Stimulated activated CD4-positive, alpha-beta T cell treated with anti-CD3 and anti-CD28 coated beads, Interleukin-15, amount 100 ng/mL, for 48 hours (primary cell): ENCODE data around the gene CACNA1B.
A peak's percentile ranks its signal among the peaks of the same experiment; 100 is the strongest.
"Not testable (repeated sequence)": the region's sequence is repeated elsewhere in the genome, so short reads cannot be mapped to it uniquely, and the experiment has no call there.

Source experiments
- DNase-seq, 2 donors: peaks; one replicate each; pipeline ENCODE4 v3.0.0-alpha.2; 2020; ENCODE audit warnings: low read depth in 2 of 2

Gene CACNA1B

DNA sequence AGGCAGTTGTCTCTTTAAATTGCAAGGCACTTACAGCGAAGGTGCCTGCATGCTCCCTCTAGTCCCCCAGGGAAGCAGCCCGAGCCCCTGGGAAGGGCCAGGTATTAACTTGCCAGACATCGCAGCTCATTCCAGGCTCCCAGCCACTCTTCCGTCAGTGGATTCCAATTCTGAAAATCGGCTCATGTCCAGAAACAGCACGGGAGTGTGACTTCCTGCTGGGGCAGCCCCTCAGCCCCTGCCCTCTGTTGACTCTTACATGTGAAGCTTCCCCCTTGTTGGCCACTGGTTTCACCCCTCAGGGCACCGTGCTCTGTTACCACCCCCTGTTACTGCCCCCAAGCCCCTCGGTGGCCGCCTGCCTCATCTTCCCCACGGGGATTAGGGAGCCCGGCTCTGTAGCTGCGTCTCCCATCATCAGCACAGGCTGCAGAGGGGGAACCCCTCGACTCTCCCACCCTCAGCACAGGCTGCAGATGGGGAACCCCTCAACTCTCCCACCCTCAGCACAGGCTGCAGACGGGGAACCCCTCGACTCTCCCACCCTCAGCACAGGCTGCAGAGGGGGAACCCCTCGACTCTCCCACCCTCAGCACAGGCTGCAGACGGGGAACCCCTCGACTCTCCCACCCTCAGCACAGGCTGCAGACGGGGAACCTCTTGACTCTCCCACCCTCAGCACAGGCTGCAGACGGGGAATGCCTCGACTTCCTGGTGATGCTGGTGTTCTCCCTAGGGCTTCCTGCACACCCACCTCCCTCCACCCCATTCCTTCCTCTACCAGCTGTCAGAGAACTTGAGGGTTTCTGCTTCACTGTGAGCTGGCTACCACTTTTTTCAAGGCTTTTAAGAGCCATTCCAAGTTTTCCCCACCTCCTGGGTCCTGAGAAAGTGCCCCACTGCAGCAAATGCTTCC lies 11.1 kb upstream of the CACNA1B start:
- DNase-seq = no peak

DNA sequence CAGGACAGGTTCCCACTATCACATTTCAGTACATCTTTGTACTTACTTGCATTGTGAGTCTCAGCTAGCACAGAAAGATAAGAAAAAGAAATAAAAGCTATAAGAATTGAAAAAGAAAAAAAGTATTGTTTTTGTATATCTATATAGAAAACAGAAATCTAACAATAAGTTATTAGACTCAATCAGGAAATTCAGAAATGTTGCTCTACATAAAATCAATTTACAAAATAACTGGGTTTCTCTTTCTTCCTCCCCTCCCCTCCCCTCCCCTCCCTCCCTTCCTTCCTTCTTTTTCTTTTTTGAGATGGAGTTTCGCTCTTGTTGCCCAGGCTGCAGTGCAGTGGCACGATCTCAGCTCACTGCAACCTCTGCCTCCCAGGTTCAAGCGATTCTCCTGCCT lies 7.2 kb upstream of the CACNA1B start:
- DNase-seq = no peak

DNA sequence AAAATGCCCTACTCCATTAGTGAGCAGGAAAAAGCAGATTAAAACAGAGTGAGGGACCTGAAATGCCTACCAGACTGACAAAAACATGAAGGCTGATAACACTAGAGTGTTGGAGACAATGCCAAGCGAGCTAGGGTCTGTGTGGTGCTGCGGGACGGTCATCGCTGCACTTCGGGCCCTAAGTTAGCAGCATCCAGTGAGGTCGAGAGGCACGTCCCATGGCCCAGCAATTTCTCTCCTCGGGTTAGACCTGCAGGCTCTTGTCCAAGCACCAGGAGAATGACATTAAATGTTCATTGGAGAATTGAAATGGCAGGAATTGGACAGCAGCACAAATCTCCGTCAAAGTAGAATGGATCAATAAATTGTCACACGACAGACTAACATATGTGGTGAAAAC lies 5.3 kb upstream of the CACNA1B start:
- no peak for DNase-seq

DNA sequence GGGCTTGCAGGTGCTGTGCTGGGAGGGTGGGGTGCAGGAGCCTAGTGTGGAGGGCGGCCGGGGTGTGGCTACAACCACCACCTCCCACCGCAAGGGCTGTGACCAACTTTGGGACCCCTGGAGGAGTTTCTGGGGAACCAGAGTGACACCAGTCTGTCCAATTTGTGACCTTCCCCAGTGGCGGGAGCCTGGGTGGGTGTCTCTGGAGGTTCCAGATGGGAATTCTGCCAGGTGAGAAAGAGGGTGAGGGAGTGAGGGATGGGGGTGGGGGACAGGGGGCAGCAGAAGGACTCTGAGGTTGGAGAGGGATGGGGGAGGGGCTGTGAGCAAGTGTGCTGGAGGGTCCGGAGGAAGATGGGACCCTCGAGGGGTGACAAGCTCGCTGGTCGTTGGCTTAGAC lies 4.2 kb upstream of the CACNA1B start:
- no peak for DNase-seq

DNA sequence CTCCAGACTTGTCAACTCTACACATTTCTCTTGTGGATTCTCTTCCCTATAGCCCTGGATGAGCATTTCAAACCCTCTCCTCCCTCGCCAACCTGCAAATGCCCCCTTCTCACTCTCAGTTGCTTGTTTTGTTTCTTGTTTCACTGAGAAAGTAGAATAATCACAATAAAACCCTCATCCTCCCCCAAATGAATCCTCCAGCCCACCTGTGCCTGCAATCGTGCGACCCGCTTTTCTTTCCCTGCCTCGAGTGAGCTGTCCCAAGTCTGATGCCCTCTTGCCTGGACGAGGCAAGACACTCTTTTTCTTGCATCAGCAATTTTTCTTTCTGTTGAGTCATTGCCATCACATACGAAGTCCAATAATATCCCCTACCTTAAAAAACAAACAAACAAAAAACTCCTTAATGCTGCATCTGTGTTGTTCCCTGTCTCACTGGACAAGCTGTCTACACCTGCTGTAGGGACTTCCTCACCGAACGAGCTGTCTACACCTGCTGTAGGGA lies 3.7 kb upstream of the CACNA1B start:
- DNase-seq = no peak

DNA sequence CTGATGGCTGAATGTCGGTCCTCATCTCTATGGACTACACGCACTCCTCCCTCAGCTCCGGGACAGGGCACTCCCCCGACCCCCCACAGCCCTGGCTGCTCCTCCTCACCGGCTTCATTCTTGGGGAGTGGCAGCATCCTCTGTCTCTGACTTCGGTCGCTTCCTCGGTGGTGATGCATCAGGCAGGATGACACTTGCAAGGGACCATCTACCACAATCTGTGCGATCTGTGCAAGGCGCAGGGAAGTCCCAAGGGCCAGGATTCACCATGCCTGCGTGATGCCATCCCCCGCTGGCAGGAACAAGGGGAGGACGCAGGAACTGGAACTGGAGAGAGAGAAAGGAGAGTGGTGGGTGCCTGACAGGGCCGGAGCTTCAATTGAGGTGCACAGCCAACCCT lies 2.2 kb upstream of the CACNA1B start:
- no peak for DNase-seq

DNA sequence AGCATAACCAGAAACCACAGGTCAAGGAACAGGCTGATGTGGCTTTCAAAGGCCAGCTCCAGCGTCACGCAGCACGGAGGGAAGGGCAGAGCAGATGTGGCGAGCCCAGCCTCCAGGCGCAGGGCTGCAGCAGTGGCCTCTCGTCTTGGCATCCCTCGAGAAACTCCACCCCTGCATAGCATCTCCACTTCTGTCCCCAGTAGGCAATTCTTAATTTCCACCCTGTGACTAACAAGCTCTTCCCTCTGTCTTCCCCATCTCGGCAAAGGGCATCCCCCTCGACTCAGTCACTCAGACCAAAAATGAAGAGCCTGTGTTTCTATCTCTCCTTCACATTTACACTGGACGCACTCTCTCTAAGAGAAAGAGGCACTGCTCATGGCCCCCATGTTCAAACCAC lies 1.7 kb upstream of the CACNA1B start:
- DNase-seq = no peak

DNA sequence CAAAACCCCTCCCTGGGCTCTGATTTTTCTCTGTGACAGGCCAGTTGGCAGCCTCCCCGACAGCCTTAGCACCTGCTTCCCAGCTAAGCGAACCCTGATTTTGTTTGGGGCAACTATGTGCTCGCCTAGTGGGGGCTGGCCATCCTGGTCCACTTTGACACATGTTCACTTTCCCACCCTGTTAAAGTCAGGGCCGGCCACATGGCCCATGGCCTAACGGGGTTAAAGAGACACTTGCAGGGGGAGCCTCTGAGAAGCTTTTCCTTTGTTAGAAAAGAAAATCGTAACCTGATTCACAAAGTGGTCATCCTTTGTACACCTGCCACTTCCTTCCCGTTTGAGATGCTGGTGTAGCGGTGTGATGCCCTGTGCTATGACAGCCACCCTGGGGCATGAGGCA lies 1.3 kb upstream of the CACNA1B start:
- no peak for DNase-seq

DNA sequence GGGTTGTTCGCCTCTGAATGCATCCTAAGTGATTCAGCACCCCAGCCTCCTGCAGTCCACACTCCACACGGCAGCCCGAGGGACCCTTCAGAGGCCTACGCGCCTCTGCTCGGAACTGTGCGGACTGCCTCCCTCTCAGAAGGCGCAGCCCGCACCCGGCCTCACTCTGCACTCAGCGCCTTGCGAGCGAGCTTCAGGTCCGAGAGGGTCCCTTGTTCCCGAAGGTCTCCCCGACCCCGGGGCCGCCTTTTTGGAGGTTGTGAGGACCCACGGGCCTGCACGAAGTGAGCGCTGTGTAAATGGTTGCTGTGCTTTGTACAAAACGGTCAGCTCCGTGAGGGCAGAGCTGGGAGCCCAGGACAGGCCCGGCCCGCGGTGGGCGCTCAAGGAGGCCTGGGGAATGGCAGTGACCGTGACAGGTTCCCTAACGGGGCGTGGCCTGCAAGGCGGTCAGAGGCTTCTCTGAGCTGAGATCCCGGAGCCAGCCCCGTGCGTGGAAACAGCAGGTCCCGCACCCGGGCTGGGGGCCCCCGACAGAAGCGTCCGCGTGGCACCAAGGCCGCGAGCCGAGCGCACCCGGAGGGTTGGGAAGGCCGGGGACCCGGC lies 698 bp upstream of the CACNA1B start:
- no peak for DNase-seq

DNA sequence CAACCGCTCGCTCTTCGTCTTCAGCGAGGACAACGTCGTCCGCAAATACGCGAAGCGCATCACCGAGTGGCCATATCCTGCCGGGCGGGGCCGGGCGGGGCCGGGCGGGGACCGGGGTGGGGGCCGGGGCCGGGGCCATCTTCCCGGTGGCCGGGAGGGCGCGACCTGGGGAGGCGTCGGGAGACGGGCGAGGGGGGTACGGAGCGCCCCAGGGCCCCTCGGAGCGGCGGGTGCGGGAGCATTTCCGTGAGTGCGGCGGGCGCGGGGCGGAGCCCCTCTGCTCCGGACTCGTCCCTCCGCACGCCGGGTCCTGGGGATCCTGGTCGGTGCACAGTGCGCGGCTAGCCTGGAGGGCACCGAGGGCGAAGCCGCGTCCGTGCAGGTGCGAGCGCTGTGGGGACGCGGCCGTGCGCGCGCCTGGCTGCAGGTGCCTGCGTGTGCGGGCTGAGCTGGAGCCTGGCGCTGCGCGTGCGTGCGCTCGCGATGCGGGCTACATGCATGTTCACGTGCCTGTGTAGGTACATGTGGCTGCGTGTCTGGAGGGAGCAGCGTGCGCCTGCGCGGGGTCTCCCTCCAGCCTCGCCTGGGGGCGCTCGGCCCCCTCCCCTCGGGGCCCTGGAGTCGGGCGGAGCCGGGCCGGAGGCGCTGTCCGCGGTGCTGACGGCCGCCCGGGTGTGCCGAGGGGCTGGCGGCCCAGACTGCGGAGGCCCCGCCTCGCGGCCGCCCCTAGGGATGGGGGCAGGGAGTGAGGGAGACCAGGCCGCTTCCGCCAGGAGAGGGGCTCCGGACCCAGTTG lies 762 bp downstream of the CACNA1B start:
- peak in 1 of 2 donors; percentile 20 for DNase-seq

DNA sequence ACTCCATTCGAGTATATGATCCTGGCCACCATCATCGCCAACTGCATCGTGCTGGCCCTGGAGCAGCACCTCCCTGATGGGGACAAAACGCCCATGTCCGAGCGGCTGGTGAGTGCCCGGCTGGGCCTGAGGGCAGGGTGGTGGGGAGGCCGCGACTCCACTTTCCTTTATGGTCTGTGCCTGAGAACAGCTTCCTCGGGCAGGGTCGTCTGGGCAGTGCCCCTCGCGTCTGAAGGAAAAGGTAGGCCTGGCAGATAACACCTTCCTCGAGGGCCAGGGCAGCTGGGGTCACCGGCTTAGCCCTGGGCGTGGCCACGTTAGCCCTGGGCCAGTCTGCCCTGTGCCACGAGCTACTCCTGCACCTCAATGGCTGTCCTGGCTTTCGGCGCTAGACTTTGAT lies 1.5 kb downstream of the CACNA1B start:
- no peak for DNase-seq

DNA sequence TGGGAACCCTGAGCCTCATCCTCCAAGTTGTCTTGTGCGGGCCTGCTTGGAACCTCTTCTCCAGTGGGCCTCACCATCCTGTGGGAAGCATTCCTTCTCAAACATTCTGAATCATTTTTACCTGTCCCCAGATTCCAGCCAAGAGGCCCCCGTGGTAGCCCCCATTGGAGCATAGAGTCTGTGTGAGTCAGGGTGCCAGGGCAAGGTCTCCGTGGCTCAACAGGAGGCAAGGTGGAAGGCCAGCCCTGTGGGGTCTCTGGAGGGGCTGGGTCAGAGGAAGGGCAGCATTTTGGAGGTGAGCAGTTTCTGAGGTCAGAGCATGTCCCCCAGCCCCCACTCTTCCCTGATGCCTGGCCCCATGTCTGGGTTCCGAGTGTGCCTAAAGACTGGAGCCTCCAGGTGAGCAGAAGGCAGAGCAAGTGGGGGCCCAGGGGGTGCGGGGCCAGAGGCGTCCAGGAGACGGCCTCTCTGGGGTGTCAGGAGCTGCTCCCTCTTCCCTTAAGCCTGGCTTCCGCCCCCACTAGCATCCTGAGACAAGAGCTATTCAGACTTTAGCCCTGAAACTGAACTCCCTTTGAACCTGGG lies 2.1 kb downstream of the CACNA1B start:
- no peak for DNase-seq

DNA sequence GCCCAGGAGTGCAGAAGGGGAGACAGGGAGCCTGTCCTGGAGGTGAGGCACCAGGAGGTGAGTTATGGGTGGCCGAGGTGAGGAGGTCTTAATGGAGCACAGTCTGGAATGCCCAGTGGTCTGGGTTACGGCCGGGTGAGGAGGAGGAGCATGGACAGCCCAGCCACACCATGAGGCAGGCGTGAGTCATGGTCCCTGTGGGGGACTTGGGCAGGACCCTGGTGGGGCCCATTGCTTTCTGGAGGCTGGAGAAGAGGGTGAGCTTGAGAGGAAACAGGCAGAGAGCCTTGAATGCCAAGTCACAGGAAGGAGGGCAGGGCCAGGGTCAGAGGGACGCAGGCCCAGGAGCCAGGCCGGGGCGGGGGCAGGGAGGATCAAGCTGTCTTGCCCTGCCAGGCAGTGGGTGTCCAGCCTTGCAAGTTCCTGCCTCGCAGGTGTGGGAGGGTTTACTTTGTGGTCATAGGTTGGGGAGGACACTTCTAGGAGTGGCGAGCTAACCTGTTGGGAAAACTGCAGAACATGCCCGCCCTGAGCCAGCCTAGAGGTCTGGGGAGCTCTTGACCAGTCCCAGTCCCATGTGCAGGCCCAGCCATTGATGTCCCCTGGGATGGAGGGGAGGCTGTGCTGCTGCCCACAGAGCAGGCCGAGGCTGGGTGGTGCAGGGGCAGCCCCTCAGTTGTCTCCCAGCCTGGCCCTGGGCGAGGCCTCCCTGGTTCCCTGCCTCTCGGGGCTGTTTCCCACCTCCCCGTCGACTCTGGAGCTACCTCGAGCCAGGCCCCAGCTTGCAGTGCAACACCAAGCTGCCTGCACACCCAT lies 2.8 kb downstream of the CACNA1B start:
- DNase-seq = no peak

DNA sequence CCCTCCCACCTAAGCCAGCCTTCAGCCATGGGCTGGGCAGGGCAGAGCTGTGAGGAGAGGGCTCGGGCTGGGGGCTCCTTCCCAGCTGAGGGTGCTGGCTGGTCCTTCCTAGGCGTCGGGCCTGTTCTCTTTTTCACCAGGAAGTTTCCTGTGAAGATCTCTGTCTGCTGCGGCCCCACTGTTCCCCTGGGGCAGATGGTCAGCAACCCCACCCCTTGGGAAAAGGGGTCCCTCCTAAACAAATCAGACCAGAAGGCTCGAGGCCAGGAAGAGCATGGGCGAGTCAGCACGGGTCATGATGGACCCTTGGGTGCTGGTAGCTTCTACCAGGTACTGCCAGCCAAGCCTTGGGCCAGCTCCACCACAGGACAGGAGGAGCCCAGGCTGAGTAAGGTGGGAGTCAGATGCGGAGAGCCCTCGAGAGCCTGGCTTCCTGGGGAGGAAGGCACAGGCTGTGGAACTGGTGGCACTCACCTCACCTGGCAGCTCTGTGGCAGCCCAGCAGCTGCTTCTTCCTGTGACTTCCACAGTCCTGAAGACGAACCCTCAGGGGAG lies 3.5 kb downstream of the CACNA1B start:
- DNase-seq = no peak

DNA sequence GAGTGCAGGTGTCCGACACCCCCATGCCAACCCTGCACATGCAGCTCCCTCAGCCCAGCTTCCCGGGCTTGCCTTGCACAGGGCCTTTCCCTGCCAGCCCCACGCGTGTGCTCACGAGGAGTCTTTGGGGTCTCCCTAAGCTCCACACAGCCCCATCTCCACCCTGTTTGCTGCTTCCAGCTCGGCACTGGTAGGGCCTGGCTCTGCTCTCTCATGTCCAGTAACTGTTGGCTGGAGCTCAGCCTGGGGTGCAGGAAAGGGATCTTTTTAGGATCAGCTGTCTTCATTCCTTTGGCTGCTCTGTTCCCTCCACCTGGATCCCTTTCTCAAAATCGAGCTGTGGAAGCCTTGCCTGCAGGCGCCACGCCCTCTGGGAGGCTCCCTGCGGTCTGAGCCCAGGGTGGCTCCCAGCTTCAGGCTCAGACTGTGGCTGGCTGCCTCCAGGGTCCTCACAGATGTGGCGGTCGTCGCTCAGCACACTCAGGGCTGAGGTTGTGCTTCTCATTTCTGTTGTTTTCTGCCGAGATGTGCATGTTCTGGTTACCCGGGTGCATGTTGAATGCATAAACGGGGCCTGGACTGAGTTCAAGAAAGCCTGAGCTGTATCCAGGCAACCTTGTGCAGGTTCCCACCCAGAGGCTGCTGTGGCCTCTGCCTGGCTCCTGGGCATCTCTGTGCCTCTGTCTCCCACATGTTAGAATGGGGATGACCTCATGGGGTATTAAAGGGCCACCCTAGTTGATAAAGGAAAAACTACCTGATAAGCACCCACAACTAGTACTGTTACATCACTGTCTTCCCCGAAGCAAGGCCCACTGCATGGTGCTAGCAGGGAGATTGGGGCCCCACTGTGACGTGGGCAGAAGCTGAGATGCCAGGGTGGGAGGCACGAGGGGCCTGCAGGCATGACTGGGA lies 4.3 kb downstream of the CACNA1B start:
- no peak for DNase-seq

DNA sequence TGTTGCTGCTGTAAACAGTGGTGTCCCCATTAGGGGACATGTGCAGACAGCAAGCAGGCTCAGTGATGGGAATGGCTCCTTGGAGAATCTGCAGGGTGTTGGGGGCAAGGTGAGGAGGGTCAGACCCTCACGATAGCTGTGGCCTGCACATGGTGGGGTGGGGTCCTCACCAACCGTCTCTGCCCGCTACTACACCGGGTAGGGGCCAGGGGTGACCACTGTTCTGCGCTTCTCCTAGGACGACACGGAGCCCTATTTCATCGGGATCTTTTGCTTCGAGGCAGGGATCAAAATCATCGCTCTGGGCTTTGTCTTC lies 4.9 kb downstream of the CACNA1B start:
- no peak for DNase-seq

DNA sequence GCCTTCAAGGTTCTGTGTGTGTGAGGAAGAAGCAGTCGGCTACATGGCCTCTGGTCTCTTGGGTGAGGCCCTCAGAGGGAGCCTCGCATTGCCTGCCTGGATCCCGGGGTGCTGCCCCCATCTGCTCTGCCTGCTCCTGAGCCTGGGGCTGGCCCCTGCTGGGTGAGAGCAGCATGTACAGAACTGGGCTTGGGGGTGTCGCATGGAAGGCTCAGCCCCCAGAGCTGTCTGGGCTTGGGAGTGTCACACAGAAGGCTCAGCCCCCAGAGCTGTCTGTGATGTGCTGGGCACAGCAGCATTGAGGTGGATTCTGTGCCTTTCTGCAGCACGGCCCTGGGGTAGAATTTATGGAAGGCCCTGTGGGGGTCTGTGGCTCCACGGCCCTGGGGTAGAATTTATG lies 6.4 kb downstream of the CACNA1B start:
- not testable (repeated sequence) for DNase-seq

DNA sequence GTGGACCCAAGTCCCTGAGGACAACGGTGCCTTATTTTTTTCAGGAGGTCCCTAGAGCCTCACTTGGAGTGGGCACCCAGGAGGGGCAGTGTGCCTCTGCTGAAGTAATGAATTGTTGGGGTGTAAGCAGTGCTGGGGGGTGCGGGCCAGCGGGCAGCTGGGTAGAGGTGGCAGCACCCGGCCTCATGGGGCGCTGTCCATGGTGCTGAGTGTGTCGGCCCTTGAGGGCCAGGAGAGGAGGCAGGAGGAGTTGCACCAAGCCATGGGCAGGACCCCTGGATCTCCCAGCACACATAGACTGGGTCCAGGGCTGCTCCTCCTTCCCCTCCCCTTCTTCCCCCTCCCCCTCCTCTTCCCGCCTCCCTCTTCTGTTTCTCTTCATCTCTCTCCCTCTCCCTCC lies 7.0 kb downstream of the CACNA1B start:
- DNase-seq = not testable (repeated sequence)

DNA sequence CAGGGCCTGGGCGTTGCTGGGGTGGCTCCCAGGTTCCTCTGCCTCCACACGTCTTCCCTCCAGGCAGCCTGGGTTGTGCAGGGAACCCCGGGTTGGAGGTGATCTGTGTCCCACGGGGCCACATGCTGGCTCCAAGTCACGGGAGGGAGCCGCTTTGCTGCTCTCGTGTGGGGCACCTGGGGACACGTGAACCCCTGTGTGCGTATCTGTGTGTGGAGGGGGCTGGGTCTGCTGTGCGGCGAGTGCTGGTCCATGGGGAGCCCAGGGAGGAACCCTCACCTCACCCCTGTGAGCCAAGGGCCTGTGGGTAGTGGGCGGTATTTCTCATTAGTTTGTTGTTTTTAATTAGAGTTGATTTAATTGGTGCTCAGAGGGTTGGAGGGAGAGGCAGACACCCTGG lies 7.5 kb downstream of the CACNA1B start:
- DNase-seq = not testable (repeated sequence)

DNA sequence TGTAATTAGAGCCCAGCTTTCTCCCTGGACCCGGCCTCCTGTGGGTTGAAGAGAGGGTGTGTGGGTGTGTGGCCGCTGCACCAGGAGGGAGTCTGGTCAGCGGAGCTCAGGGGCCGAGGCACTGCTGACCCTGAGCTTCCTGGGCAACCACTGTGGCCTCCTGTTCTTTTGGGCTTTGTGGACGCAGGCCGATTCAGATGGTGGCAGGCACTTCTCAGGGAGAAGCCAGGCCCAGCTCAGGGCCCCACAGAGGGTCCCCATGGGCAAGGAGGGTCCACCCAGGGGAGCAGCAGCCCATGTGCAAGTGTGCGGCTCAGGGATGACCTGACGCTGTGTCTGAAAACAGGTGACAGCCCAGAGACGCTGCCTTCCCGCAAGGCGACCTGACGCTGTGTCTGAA lies 11.0 kb downstream of the CACNA1B start:
- DNase-seq = not testable (repeated sequence)
